Neural crest cell (in vitro differentiated cells): ENCODE data around the gene RUBCNL. TPM values are rescaled to one million over a fixed set of nuclear protein-coding genes. Genes with fewer than 3 reads are reported as not detected.

Experiments
- DNase-seq: peaks from one replicate; pipeline ENCODE4 v3.0.0; 2021; ENCODE audit warnings: low read depth, mixed read lengths, low spot score
- H3K27ac Mint-ChIP-seq: one replicate; pipeline ENCODE4 v1.8.0; 2021; ENCODE audit warnings: mild to moderate bottlenecking, mixed read lengths; ENCODE audit not compliant: unreplicated experiment
- H3K27me3 Mint-ChIP-seq: 2 replicates; pipeline ENCODE4 v1.8.0; 2021; ENCODE audit warnings: low read depth, mild to moderate bottlenecking, mixed read lengths
- H3K36me3 Mint-ChIP-seq: 2 replicates; pipeline ENCODE4 v1.8.0; 2021; ENCODE audit warnings: low read depth, mild to moderate bottlenecking, mixed read lengths
- H3K4me1 Mint-ChIP-seq: 2 replicates; pipeline ENCODE4 v1.8.0; 2021; ENCODE audit warnings: mixed read lengths
- H3K4me3 Mint-ChIP-seq: one replicate; pipeline ENCODE4 v1.8.0; 2021; ENCODE audit warnings: mild to moderate bottlenecking, mixed read lengths
- H3K9me3 Mint-ChIP-seq: 2 replicates; pipeline ENCODE4 v1.8.0; 2021; ENCODE audit warnings: mixed read lengths
- CTCF ChIP-seq: fragments of 200-600 bp; sonication (generic); conservative IDR thresholded peaks from 2 replicates; pipeline ENCODE4 v1.5.0; 2021; ENCODE audit warnings: antibody characterized with exemption, mild to moderate bottlenecking
- total RNA-seq: library from RNA; stranded (reverse); gene quantifications from 2 replicates; pipeline ENCODE4 v1.2.1, GENCODE V29; 2021

RUBCNL gene
- total RNA-seq, 1 donor from 2014 or later: 29.7 TPM

GRCh38 chr13:46402178-46402577, 15.1 kb upstream of the RUBCNL start:
- H3K36me3 Mint-ChIP-seq: peaks cover 10% of the 10 kb centered on the region
- TF ChIP-seq CTCF: no peak
- H3K9me3 Mint-ChIP-seq: peaks cover 8% of the 10 kb centered on the region
- H3K4me1 Mint-ChIP-seq: peaks cover 30% of the 10 kb centered on the region
- H3K27me3 Mint-ChIP-seq: no peaks in the 10 kb centered on the region
- H3K4me3 Mint-ChIP-seq: no peak overlapping the region
- no peak for DNase-seq
- H3K27ac Mint-ChIP-seq: no peak overlapping the region

GRCh38 chr13:46401432-46401831, 14.4 kb upstream of the RUBCNL start:
- Mint-ChIP-seq H3K4me1 (peaks cover 32% of the 10 kb centered on the region), H3K9me3 (peaks cover 8% of the 10 kb centered on the region), H3K4me3 (no peak overlapping the region), H3K27ac (no peak overlapping the region), H3K27me3 (no peaks in the 10 kb centered on the region), H3K36me3 (peaks cover 10% of the 10 kb centered on the region)
- no peak for TF ChIP-seq CTCF
- DNase-seq: no peak

- DNase-seq: no peak
- Mint-ChIP-seq H3K27ac (peak overlapping the region; percentile 16), H3K9me3 (peaks cover 4% of the 10 kb centered on the region), H3K4me3 (no peak overlapping the region), H3K27me3 (no peaks in the 10 kb centered on the region), H3K36me3 (no peaks in the 10 kb centered on the region), H3K4me1 (peaks cover 44% of the 10 kb centered on the region)
- TF ChIP-seq CTCF: no peak
These were observed 9.3 kb upstream of the RUBCNL start for GRCh38 chr13:46396341-46396740.

- peaks cover 6% of the 10 kb centered on the region for H3K27me3 Mint-ChIP-seq
- TF ChIP-seq CTCF: no peak
- H3K36me3 Mint-ChIP-seq: no peaks in the 10 kb centered on the region
- H3K27ac Mint-ChIP-seq: no peak overlapping the region
- peaks cover 4% of the 10 kb centered on the region for H3K9me3 Mint-ChIP-seq
- H3K4me3 Mint-ChIP-seq: no peak overlapping the region
- peaks cover 58% of the 10 kb centered on the region for H3K4me1 Mint-ChIP-seq
- DNase-seq: no peak
These were observed 5.9 kb upstream of the RUBCNL start for GRCh38 chr13:46392967-46393366.

GRCh38 chr13:46389457-46390451, 2.7 kb upstream of the RUBCNL start:
- TF ChIP-seq CTCF: no peak
- peak; percentile 49 for DNase-seq
- H3K27me3 Mint-ChIP-seq: peaks cover 33% of the 10 kb centered on the region
- H3K27ac Mint-ChIP-seq: peak overlapping the region; percentile 72
- no peaks in the 10 kb centered on the region for H3K36me3 Mint-ChIP-seq
- peaks cover 72% of the 10 kb centered on the region for H3K4me1 Mint-ChIP-seq
- peaks cover 4% of the 10 kb centered on the region for H3K9me3 Mint-ChIP-seq
- H3K4me3 Mint-ChIP-seq: peak overlapping the region; percentile 77
